RPMI8226 (cell line): ENCODE results near the gene TMEM271.

ENCODE experiments used
- DNase-seq: peaks from one replicate; pipeline ENCODE4 v3.0.0-alpha.2; 2015

The TMEM271 gene, protein sequence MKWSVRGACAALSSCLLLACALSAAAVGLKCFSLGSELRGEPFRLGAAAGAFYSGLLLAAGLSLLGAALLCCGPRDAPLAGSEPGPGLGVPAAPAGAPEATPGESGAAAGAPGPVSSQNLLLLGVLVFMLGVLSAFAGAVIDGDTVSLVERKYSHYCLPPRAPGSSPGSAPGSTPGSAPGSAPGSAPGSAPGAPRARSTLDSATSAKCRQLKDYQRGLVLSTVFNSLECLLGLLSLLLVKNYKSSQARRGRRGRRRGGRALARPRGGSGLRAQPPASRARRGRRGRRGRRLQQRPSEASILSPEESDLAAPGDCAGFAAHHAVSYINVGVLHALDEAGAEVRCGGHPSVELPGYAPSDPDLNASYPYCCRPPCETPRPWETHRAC

DNA sequence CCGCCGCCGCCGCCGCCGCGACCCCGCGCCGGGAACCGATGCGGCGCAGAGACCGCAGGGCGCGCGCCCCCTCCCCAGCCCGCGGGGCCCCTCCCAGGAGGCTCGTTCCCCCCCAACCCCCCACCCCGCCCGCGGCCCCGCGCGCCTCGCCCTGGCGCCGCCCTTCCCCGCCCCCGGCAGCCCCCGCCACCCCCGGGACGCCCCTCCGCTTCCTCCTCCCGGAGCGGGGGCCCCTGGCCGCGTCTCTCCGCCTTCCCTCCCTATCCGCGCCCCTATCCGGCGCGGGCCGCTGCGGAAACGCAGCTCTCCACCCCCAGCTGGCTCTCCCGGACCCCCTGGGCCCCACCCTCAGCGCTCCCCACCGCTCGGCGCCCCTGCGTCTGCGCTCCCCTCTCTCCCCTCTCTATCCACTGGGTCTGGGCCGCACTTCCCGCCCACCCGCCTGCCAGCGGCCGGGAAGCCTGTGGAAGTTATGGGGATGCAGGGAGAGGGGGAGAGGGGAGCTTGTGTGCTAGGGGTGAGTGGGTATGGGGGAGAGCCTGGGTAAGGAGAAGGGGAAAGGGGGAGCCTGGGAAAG is at the start of gene TMEM271:
Gene TMEM271 (minus strand): TSS at position 51 of the 577 bp plus-strand sequence. CDS start 233 bp downstream, outside the sequence.
- DNase-seq, result no peak

DNA sequence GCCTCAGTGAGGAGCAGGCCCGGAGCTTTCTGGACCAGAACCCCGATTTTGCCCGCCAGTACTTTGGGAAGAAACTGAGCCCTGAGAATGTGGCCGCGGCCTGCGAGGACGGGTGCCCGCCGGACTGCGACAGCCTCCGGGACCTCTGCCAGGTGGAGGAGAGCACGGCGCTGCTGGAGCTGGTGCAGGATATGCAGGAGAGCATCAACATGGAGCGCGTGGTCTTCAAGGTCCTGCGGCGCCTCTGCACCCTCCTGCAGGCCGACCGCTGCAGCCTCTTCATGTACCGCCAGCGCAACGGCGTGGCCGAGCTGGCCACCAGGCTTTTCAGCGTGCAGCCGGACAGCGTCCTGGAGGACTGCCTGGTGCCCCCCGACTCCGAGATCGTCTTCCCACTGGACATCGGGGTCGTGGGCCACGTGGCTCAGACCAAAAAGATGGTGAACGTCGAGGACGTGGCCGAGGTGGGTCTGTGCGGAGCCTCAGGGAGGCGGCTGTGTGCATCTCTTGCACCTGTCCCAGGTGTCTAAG is 49.6 kb upstream of the TMEM271 start:
- no peak for DNase-seq

DNA sequence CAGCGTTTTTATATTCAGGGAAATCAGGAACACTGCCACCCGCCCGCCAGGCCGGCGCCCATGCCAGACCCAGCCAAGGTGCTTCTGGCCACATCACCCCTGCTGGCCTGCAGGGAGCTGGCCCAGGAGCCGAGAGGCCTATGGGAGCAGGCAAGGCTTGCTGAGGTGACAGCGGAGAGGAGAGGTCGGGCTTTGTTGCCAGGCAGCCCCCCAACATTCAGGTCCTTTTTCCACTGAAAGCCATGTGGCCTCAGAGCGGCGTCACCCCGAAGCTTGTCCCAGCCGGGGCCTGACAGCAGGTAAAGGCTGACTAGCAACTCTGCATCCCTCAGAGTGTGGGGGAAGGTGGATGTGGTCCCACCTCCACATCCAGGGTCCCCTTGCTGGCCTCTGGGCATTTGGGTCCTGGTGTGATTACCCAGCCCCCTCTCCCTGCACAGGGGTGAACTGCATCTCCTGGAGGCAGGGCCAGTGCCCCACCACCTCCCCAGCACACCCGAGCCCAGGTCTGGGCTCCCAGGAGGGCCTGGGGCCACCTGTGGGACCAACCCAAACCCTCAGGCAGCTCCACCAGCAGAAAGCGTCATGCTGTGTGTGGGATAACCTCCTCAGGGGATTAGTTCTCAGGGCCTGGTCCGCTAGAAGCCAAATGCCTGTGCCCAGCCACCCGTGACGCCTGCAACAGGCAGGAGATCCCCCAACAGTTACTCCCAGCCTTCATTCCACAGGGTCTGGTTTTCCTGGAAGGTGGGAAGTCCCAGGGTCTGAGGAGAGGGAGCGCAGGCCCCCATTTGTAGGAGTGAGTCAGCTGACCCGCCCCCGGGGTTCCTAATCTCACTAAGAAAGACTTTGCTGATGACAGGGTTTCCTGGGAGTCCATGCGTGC is 48.9 kb upstream of the TMEM271 start, which contains the start of gene PDE6B:
Gene PDE6B (plus strand): TSS at position 869 of the 886 bp plus-strand sequence. CDS start 54 bp downstream, outside the sequence.
- DNase-seq, result no peak

DNA sequence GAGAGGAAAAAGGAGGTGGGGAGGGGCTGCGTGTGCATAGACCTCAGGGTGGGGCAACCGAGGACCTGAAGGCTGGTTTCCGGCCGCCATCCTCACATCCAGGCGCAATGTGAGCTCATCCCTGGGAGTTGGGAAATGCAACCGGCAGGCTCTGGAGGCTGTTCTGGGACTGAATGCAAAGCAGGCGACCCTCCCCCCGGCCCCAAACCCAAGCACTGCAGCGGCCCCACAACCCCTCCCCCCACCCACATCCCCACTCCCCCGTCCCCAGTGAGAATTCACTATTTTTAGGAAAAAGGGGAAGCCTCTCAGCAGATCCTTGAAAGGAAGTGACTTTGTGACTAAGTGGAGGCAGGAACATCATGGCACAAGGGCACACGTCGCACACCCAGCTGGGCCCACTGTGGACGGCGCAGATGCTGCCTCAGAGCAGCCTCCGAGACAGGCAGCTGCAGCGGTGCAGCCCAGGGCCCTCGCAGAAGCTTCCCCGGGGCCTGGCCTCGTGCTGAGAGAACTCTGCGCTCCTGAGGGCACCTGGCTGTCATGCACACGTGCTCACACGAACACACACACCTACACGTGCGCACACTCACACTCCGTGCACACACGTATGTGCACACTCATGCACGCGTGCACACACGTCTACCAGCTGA is 47.9 kb upstream of the TMEM271 start:
- no peak for DNase-seq

DNA sequence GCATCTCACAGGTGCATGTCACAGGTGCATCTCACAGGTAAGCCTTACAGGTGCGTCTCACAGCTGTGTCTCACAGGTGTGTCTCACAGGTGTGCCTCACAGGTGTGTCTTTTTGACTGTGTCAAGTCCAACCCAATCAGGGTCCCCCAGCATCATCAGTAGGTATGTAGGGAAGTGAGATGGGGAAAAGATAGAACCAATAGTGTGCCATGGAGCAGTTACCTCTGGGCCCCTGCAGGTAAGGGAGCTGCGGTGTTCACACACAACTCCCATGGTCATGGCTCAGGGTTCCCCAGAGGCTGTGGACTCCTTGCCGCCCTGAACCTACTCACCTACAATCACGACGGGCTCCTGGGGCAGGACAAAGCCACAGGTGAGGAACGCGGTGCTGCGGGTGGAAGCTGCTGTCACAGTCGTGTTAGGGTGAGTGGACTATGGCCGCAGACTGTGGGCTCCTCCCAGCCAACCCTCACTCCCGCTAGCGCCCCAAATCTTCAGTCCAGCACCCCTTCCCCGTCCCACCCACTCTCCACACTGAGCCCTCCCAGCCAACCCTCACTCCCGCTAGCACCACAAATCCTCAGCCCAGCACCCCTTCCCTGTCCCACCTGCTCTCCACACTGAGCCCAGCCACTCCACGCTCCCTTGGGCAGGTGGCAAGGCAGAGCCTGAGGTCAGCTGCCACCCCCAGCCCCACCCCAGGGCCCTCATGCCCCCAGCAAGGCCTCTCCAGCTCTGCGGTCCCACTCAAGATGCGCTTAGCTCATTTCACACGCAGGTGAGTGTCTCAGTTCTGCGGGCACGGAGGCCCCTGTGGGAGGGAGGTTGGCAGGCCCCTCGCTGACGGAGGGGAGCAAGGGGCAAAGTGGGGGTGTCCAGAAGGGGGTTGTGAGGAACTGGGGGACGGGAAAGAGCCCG is 47.2 kb upstream of the TMEM271 start:
- DNase-seq, result no peak

DNA sequence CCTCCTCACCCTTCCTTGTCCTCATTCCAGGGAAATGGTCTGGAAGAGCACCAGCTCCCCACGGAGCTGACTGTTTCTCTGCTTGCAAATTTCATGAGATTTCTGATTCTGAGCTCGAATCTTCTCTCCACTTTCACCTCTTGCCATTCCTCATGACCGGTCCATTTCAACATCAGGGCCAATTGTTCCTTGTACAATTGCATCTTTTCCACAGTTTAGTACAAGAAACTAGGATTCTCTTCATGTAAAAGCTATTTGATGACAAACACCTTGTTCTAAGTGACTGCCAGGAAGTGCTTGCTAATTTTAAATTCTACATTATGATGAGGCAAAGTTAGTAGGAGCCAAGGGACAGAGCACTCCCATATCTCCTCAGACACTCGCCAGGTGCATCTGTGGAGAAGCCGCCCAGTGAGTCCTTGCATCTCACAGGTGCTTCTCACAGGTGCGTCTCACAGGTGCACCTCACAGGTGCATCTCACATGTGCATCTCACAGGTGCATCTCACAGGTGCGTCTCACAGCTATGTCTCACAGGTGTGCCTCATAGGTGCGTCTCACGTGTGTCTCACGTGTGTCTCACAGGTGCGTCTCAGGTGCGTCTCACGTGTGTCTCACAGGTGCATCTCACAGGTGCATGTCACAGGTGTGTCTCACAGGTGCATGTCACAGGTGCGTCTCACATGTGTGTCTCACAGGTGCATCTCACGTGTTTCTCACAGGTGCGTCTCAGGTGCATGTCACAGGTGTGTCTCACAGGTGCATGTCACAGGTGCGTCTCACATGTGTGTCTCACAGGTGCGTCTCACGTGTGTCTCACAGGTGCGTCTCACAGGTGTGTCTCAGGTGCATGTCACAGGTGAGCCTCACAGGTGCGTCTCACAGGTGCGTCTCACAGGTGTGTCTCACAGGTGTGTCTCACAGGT is 46.2 kb upstream of the TMEM271 start:
- no peak for DNase-seq

DNA sequence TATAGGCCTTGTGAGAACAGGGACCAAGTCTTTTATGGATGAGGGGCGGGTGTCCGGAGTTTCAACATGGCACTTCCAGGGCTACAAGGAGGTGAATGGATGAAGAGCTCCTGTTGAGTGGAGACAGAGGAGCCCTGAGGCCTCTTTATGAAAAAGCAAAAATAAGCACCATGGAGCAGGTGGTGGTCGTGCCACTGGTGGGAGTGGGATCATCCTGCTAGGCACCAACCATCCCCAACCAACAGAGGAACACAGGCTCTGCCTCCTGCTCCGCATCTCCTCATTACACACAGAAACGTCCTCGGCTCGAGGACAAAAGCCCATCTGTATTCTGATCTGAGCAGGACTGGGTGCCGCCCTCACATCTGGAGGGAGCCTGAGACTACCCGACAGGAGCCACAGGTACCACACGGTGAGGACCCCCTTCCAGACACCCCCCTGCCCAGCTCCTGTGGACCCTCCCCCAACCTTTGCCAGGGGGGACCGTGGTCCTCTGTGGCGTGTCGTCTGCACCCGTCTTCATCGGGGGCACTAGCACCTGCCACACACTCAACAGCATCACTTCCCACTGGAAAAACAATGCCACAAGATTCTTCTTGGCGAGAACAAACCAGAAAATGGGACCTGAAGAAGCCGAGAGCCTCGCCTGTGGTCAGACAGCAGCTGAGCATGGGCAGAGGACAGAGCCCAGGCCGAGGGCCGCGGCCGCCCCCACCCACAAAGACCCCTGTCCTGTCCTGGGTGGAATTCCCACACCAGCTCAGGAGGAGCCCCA is 45.4 kb upstream of the TMEM271 start:
- no peak for DNase-seq

DNA sequence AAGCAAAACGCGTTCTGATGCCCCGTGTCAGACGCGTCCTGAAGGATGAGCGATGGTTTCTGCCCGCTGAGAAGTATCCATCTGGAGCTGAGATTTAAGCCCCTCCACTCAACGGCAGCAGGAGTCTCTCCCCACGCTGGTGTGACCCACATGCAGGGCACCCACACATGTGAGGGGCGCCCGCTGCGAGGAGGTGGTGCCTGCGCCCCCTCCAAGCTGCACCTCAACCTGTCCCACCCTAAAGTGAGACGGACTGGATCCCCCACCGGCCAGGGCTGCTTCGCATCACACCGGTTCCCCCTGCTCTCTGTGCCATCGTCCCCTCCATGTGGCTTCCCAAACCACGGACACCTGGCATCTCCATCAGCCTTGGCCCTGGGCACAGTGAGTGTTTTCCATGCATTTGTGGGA is 44.8 kb upstream of the TMEM271 start:
- DNase-seq, result no peak

DNA sequence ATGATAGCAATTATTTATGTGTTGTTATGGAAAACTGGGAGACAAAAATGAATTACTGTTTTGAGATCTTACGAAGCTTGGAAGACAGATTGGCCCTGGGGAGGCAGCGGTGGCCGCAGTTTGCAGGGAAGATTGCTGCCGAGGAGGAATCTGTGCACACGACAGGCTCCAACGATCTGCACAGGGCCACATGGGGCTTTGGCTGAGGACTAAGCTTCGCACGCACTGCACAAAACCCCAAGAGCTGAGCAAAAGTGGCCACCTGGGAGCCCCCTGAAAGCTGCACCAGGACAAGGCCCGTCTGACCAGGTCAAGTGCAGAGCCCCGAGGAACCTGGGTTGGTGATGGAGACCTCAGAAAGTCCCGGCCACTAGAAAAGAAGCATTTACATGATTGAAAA is 44.1 kb upstream of the TMEM271 start:
- no peak for DNase-seq

DNA sequence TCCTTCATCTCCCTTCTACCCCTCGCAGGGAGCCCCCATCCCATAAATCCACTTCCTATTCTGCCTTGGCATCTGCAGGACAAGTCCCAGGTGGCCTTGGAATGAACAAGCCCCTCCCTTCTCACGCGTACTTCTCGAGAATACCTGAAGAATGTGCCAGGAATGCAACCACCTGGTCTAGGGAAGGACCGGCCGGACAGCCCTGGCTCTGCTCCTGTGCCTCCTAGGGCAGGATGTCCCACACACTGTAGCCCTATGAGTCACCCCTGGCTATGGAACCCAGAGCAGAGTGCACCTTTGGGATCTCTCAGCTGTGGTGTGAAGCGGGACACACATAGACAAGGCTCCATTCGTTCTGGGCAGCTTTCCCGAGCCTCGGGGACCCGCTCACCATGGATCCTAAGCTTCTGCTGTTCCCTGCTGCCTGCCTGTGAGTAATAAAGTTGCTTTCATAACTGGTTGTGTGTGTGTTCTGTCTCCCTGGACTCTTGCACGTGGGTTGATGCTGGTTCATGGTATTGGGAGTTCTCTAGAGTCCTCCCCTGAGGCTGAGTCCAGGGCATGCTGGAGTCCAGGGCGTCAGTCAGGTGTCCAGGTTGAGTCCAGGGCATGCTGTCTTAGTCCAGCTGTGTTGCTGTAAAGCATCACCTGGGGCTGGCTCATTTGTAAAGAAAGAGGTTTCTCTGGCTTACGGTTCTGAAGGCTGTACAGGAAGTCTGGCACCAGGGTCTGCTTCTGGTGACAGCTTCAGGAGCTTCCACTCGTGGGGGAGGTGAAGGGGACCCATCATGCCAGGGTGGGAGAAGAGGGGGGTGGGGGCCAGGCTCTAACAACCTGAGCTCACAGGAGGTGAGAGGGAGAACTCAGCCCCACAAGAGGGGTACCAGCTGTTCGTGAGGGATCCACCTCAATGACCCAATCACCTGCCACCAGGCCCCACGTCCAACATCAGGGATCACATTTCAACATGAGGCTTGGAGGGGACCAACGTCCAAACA is 41.8 kb upstream of the TMEM271 start:
- DNase-seq, result no peak

DNA sequence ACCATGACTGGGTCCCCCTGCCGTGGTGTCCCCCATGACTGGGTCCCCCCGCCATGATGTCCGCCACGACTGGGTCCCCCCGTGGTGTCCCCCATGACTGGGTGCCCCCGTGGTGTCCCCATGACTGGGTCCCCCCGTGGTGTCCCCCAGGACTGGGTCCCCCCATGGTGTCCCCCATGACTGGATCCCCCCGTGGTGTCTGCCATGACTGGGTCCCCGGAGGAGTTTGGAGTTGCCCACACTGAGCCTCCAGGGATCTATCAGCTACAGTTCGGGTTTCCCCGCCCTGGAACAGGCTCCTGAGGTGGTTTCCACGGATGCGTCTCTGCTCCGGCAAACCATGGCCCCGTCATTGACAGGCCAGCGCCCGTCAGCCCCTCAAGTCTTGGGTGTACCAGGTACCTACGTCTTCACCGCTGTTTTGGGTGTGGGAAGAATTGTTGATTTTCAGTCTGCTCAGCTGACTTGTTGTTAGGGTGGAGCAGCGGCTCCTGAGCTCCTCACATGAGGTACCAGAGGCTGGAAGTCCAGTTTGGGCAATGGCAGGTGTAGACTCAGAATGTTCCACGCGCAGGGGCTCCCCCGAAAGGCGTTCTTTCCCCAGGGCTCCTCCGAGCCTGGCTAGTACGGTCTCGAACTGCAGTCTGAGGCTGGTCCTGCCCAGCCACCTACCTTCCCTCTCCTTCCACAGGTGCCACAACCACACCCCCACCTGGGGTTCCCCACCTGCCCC is 41.0 kb upstream of the TMEM271 start:
- no peak for DNase-seq

DNA sequence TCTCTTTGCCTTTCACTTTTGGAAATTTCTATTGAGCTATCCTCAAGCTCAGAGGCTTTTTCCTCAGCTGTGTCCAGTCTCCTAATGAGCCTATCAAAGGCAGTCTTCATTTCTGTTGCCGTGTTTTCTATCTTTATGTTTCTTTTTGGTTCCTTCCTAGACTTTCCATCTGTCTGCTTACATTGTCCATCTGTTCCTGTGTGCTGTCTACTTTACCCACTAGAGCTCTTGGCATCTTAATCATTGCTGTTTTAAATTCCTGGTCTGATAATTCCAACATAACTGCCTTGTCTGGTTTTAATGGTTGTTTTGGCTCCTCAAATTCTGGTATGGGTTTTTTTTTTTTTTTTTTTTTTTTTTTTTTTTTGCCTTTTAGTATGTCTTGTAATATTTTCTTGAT is 40.0 kb upstream of the TMEM271 start:
- DNase-seq, result no peak

DNA sequence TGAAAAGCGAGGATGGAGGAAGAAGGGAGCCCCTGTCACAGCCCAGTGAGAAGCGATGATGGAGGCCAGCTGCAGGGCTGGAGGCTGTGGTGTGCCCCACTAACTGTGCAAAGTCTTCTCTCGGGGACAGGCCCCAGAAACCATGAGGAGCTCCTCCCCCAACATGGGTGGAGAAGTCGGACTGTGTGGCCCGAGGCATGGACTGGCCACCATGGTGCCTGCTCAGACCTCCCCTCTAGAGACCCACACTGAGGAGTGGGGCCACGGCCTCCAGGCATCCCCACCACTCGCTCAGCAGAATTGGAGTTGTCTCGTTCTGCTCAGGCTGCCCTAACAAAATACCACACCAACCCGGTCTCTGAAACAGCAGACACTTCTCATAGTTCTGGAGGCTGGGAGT is 37.0 kb upstream of the TMEM271 start:
- no peak for DNase-seq

DNA sequence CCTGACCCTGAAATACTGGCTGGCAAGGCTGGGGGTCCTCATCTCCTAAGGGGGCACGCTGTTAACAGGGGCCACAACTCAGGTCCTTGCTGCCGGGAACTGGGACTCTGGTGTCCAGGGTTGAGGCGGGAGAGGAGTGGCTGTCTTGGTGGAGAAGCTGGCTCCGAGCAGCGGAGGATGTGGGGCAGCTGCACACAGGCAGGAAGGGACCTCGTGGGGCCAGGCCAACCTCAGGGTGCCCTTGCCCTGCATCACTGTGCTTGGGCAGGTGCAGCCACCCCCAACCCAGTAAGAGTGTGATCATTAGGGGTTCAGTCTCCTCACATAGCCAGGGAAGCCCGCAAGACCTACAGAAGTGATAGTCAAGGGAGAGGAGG is 36.6 kb upstream of the TMEM271 start:
- DNase-seq, result no peak

DNA sequence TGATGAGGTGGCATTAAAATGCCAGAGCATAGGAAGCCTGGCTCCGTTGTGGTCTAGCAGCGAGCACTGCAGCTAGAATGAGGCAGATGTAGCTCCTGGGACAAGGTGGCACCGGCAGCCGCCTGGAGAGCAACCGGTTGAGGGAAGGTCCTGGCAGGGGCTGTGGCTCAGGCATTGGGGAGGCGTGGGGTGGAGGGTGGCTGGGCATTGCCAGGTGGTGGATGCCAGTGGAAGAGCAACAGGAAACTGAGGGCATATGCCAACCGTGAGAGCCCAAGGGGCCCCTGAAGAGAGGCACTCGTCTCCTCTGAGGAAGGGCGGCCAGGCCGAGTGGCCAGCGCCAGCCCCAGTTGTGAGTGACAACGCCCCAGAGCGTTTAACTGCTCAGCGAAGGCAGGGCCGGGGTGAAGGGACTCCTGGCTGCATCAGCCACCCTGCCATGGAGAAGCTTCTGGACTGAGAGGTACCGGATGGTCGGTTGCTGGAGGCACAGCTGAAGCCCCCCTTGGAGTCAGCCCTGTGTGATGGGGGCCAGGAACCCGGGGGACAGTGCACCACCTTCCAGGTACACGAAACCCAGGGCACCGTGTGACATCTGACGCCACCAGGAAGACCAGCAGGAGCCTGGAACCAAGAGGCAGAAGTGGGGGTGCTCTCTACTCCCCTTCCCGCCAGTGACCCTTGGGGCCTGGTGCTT is 36.1 kb upstream of the TMEM271 start:
- no peak for DNase-seq

DNA sequence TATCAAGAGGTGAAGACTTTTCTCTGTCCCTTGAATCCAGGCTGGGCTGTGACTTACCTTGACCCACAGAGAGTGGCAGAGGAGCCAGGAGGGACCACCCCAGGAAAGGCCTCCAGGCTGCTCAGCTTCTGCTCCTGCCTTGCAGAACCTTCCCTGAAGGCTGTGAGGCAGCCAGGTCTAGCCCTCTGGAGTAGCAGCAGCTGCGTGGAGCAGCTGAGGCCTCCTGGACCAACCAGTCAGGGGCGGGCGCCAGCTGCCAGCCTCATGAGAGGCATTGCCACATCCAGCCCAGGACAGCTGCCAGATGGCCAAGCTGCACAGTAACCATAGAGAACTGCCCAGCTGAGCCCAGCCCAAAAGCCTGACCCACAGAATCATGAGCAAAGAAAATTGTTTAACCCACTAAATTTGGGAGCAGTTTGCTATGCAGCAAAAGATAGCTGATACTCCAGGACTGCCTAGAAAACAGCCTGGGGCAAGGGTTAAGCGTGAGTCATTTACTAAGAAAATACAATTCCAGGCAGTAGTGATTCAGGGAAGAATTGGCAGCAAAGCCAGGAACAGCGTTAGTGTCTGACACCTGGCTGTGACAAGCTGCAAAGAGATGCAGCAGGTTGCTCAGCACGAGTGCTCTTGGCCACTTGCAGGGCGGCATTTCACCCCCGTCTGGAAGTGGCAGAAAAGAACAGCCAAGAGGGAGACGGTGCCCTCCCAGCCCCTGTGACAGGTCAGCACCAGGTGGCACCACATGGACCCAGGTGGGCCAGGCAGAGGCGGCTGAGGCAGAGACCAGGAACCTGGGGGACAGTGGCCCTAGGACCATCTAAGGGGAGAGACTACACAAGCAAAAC is 34.5 kb upstream of the TMEM271 start:
- no peak for DNase-seq
